ENCODE data around the gene EXT2.
A peak's percentile ranks its signal among the peaks of the same experiment; 100 is the strongest.

Gene EXT2

DNA sequence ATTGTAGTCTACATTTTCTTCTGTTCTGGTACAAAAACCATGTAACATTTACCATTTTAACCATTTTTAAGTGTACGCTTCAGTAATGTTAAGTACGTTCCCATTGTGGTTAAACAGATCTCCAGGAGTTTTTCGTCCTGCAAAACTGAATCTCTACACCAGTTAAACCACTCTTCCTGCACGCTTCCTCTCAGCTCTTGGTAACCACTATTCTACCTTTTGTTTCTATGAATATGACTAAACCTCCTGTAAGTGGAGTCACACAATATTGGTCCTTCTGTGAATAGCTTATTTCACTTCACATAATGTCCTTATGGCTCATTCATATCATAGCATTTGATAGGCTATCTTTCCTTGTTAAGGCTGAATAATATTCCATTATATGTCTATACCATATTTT, 7.1 kb upstream of the EXT2 start:
- no peak for DNase-seq

DNA sequence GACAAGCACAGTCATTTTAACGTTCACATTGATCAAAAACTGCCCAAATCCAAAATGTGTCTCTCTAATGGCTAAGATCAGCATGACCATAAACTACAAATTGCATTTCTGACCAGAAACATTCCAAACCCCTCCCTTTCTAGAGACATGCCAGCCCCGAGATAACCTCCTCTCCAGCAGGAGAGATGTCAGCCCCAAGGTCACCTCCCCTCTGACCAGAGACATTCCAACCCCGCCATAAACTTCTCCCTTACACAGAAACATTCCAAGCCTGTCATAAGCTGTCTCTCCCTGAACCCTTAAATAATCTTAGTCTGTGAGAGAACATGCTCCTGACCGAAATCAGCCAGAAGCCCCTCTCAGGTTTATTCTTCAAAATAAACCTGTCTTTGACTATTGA, 6.6 kb upstream of the EXT2 start:
- DNase-seq = no peak

DNA sequence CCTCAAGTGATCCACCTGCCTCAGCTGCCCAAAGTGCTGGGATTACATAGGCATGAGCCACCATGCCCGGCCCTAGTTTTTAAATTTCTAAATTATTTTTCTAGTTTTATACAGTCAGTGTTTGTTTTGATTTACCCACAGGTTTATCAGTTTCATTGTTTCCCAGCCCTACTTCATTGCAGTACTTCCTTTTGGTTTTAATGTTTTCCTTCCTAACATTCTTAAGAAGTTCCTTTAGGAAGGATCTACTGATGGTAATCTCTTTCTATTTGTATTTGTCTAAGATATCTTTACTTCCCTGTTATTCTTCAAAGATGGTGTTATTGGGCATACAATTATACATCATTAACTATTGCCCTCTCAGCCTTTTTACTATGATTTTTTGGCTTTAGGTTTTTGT, 4.9 kb upstream of the EXT2 start:
- no peak for DNase-seq

DNA sequence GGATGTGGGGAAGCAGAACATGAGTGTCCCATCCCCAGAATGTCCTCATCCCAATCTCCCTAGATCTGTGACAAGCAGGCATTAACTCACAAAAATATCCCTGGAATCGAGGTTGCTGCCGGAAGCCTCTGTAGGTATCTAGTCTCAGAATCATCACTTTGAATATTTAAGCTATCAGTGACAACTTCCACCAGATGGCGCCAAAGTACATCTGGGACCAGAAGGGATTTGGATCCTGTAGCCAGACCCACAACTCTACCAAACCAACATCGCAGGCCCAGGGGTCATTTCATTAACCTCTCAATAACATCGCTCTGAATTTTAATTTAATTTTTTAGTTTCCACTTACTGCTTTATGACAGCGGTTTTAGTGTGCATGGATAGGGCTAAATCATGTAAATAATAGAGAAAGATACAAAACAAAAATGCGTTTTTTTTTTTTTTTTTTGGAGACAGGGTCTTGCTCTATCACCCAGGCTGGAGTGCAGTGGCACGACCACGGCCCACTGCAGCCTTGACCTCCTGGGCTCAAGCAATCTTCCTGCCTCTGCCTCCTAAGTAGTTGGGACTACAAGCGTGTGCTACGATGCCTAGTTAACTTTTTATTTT, 1.1 kb upstream of the EXT2 start:
- peak; percentile 64 for DNase-seq

DNA sequence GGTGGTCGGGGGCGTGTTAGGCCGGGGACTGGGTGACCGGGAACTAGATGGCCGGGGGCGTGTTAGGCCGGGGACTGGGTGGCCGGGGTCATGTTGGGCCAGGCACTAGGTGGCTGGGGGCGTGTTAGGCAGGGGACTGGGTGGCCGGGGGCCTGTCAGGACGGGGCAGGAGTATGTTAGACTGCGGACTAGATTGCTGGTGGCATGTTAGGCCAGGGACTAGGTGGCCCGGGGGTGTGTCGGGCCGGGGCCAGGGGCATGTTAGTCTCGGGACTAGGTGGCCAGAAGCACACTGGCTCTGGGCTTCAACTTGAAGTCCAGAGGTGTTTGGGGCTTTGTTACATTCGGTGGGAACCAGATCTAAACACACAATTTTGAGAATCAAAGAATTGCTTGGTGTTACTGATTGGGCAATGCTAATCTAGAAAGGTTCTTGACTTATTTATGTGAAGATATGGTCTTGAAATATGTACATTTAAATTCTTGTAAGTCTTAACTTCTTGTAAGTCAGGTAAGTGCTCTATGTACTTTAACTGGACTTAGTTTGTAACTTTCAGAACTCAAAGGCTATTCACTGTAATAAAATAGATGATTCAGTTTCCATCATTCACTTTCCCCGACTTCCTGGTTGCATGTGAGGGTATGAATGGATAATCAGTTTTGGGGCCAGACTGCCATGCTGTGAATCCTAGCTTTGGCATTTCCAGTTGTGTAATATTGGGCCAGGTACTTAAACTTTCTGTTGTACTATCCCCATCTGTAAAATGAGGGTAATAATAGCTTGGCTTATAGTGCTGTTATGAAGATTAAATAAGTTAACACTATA, 1.1 kb downstream of the EXT2 start:
- no peak for DNase-seq

DNA sequence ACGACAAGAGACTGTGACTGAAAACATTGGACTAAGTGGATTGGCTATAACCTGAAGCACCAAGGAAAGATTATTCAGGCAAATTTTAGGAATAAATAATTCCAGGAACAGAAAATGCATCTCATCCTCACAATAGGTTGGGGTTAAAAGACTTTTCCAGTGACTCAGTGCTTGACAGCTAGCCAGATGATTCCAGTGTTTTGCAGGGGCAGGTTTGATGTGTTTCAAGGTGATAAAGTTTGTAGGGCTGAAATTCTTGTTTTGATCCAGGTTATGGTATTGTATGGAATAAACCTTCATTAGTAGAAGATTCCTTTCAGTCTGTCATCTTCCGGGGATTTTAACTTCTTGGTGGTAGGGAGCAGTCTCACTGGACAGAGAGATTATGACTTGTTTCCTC, 2.3 kb downstream of the EXT2 start:
- DNase-seq = no peak

DNA sequence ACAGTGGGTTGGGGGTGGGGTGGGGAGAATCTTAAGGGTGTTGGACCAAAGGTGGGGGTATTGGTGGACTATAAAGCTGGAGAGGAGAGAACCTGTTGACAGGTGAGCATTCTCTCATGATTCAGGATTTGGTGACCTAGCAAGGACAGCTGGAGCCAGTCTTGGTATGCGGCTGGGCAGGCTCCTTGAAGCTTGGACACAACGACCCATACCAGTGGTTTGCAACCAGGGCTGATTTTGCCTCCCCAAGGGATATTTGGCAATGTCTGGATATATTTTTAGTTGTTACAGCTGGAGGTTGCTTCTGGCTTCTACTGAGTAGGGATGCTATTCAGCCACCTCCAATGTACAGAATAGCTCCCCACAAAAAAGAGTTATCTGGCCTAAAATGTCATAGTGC, 5.6 kb downstream of the EXT2 start:
- no peak for DNase-seq

DNA sequence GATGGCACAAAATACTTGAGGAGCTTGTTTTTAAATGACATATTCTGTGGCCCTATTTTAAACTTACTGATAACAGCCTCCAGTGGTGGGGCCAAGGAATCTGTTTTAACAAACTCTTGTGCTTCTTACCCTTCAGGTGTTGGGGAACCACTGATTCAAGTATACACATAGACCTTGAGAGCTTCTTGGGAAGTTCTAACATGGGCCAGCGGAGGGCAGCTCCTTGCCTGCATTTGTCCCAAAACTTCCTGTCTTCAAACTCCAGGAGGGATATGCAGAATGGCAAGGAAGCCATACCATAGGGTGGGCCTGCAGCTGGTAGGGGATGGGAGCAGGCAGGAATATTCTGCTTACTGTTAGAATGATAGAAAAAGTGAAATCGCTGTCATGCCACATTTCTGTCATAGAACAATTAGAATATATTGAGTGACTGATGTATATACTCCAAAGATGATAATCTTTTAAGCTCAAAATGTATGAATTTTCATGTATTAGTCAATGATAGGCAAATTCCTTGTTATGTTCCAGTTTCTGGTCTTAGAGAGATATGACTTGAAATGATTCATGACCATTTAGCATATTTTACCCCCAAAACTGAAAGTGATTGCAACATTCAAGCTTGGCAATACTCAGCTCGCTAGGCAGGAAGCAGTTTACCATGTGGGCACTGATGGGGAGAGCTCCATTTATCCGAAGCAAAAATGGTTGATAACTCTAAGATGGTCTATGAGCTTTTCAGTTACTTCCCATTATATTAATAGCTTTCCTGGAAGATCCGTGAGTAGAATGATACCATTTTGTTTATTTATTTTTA, 9.2 kb downstream of the EXT2 start:
- DNase-seq = no peak

DNA sequence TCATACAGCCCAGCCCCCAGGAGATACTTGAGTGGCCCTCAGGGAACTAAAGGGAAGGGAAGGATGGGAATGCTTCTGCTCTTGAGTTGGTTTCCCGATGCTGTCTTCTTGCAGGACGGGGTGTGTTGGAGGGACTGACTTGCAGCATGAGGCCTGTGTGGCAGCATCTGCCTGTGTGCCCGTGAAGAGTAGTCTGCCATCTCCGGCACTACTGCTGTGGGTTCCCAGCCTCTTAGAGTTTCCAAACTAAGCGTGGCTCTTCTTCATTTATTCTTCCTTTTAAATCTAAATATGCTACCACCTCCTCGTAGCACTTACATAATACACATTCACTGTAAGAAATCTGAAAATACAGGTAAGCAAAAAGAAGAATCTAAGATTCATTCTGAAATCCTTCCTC, 12.8 kb downstream of the EXT2 start:
- DNase-seq = no peak

DNA sequence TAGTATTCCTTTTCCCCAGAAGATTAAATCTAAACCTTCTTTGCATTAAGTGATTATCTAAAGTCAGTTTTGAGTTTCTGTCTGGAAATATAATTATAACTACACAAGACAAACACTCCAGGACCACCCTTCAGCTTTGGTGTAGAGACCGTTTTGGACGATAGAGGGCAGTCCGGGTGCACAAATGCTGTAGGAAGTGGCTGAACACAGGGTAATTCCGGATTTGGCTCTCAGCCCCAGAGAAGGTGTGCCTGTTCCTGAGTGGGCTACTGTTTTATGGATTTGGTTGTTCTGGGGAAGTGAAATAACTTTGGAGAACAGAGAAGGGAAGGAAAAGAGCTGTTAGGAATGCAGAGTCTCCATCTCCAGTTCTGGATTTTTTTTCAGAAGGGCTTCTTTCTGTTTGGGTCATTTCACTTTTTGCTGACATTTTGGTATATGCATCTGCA, 14.8 kb downstream of the EXT2 start:
- peak; percentile 41 for DNase-seq

DNA sequence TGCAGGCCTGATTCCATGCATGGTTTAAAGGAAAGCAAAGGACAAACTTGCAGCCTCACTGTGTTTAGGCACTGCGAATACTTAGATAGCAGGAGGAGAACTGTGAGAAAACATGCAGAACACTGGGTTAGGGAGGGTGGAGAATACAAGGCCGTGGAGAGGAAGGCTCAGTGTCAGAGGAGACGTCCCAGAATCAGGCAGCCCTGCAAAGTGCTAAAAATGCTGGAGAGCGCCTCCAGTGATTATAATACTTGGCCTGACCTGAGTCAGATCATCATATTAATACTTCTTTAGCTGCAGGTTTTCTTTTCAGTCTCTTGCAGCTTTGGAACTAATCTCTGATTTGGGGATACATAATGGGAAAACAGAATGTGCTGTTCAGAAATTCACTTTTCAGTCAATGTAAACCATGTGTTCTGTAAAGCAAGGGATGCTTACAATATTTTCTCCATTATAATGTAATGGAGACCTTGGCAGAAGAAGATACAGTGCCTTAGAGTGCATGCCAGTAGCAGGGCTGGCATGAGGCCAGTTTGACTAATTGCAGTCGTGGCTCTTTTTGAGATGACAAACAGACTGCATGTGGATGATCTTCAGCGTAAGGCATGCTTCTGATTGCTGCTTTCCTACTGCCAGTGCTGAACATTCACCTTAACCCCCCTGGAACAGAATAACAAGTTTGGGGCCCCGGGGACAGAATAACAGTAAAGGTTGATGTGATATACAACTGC, 16.8 kb downstream of the EXT2 start:
- DNase-seq = no peak

DNA sequence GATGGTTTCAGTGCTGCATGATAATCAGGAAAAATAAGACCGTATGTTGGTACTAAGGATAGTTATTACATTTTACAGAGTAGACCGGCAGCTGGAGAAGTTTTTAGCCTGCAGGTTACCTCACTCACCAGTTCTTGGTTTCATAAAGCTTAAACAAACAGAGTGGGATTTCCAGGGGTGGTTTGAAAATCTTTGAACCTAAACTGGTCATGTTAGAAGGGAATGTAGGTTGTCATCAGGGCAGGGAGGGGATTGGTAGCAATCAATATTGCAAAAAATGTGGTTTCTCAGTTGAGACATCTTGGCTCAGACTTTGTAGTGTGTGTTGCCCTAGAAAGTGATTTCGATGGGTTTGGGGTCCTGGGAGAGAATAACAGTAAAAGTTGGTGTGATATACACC, 17.5 kb downstream of the EXT2 start:
- no peak for DNase-seq

DNA sequence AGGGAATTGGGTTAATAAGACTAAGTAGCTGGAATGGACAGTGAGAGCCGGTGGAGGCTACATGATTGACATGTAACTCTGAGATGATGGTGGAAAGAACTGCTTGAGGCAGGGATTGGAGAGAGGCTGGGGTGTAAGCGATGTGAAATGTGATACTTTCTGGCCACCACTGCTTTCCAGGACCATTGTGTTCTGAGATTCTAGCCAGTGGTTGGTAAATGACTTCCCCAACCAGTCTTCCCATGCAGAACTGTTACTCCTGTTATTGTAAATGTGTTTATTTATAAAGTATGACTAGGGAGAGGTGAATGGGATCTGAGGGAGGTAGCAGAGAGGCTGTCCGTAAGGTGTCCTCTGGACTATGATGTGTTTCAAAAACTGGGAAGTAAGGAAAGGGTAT, 18.1 kb downstream of the EXT2 start:
- DNase-seq = no peak

DNA sequence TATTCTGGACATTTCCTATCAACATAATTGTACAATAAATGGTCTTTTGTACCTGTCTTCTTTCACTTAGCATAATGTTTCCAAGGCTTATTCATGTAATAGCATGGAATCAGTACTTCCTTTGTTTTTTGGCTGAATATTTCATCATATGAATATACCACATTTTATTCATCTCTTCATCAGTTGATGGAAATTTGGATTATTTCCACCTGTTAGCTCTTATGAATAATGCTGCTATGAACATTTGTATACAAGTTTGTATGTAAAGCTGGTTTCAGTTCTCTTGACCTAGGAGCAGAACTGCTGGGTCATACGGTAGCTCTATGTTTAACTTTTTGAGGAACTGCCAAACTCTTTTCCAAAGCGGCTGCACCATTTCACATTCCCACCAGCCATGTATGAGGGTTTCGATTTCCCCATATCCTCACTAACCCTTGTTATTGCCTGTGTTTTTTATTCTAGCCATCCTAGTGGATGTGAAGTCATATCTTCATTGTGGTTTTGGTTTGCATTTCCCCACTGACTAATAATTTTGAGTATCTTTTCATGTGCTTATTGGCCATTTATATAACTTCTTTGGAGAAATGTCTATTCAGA, 20.9 kb downstream of the EXT2 start:
- no peak for DNase-seq

DNA sequence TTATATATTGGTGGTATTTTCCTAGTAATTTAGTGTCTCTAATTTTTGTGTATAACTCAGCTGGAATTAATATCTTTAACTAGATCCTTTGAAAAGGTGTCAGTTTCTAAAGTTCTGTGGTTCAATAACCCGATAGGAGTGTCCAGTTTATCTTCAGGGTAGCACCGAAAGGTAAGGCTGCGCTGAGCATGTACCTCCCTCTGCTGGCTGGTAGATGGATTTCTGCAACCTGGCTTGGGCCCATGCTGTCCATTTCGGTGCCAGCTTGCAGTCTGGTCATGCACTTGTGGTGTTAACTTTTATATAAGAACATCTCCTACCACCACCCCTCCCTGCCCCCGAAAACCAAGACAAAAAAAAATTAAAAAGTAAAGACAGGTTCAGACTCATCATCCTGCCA, 24.7 kb downstream of the EXT2 start:
- DNase-seq = no peak

DNA sequence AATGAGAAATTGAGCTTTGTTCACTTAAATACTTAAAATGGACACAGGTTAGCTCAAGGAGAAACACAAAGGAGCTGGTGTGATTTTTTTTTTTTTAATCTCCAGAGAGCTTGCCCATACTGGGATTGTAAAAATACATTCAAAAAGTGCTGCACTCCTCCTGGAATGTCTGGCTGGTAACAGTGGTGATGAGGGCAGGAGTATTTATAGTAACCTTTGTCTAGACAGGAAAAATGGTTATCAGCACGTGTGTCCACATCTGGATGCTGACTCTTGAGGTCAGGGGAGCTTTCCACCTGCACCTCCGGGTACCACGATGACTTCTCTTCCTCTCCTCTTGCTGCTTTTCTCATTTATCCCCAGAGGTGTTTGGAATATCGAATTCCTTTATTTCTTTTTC, 30.1 kb downstream of the EXT2 start:
- no peak for DNase-seq

DNA sequence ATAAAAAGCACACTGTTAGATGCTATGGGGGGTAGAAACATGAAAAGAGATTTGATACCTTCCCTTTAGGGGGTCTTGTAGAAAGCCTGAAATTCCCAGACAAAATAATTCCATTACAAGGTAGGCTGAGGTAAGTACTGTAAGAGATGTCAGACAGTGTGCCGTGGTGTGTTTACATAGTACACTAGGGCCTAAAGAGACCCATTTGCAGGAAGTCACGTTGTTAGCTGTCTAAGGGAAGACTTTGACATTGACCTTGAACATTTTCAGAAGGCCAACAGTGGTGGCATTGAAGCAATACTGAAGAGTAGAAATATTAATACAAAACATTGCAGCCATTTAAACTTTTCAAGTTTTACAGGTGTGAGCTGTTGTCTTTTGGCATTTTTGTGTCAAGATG, 30.8 kb downstream of the EXT2 start:
- DNase-seq = no peak

DNA sequence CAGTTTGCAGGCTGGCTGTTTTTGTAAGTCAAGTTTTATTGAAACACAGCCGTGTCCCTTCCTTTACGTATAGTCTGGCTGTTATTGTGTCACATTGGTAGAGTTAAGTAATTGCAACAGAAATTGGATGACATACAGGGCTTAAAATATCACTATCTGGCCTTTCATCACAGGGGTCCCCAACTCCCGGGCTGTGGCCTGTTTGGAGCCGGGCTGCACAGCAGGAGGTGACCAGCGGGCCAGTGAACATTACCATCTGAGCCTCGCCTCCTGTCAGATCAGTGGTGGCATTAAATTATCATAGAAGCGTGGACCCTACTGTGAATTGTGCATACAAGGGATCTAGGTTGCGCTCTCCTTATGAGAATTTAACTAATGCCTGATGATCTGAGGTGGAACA, 31.7 kb downstream of the EXT2 start:
- no peak for DNase-seq

DNA sequence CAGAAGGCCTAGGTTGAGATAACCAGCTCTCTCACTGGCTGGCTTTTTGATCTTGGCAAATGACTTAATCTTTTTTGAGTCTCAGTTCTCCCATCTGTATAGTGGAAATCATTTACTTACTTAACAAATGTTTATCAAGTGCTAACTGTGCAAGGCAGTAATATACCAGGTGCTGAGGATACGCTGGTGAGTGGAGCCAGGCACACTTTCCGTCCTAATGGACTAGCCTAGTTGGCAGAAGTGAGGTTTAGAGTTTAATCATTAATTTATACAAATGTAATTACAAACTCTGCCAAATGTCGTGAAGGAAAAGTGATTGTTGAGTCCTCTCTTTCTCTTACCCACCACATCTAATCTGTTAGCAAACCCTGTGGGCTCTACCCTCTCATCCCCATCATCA, 33.3 kb downstream of the EXT2 start:
- no peak for DNase-seq

DNA sequence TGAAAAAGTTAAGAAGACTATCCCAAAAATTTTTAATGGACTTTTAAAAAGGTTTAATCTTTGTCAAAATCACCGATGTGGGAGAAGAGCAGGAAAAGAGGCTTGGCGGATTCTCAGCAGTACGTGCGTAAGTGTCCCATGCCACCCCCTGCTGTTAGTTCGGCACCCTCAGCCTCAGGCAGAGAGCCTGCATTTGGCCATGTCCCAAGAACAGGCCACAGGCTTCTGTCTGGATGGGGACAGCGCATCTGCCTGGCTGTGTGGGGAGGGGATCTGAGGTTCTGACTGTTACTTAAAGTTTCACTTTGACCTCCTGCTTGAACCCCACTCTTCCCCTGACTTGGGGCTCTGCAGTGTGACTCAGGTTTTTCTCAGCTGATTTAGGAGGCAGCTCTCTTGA, 35.3 kb downstream of the EXT2 start:
- no peak for DNase-seq

DNA sequence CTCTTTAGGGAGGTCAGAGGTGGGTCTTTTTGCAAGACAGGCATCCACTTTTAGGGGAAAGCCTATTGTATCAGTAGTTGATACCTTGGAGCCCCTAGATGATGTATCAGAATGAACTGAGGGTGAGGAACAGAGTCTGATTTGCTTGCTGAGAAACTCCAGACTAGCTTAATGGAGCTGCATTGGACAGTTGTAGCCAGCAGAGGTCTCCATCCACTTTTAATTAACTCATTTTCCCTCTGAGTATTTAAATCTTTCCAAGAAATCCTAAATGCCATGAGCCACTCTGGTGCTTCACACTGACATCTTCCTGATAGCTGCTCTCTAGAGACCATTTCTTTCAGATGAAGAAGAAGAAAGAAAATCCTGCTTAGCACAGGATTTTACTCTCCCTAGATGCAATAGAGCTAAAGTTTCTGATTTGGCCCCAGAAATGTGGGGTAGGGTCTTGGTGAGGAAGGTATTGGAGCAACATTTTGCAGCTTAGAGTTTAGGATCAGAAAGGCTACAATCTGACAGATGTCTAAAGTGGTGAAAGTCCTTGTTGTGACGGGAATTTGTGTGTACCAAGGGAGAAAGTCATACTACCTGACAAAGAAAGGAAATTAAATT, 38.0 kb downstream of the EXT2 start:
- DNase-seq = no peak

DNA sequence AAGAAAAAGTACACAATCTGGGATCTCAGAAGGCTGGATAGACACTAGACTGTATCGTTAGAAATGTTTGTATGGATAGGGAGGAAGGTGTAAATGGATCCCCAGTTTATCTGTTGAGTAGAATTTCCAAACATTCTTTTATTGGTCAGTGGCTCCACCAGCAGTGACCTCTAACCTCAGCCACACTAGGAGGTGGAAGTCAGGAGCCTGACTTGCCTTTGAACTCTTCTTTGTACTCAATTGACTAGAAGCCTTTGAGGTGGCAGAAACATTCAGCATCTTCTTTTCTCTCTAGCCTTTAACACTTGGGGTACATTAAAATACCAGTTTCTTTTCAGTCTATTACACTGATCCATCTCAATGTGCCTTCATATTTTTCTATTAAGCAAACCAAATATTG, 39.1 kb downstream of the EXT2 start:
- DNase-seq = no peak
